Measurements from ENCODE around the gene ZNF787.

ZNF787 gene

DNA sequence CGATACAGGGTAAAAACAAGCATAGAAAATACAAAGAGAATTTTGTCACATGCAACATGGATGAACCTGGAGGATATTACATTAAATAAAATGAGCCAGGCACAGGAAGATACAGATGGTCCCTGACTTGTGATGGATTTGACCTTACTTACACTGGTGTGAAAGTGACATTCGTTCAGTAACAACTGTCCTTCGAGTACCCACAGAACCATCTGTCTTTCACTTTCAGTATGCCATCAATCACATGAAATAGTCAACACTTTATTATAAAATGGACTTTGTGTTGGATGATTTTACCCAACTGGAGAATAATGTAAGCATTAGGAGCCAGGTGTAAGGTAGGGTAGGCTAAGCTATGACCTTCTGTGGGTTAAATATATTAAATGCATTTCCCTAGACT lies 51.5 kb downstream of the ZNF787 start:
- H2AFZ ChIP-seq (ENCODE audit: low read depth, low read length), result no peak overlapping the region
- no peaks in the 10 kb centered on the region for H3K79me2 ChIP-seq (ENCODE audit: insufficient read depth, low read length)
- no peak for ATAC-seq (ENCODE audit: insufficient read depth, low read depth)
- H3K4me2 ChIP-seq (ENCODE audit: insufficient read depth, low read length), result no peak overlapping the region
- no peaks in the 10 kb centered on the region for H4K20me1 ChIP-seq (ENCODE audit: insufficient read depth, low read length)
- H3K9ac ChIP-seq (ENCODE audit: low read depth, low read length), result no peak overlapping the region
- H3K36me3 ChIP-seq (ENCODE audit: insufficient read depth, low read length), result no peaks in the 10 kb centered on the region
- DNase-seq, result no peak
- peaks cover 11% of the 10 kb centered on the region for H3K4me1 ChIP-seq (ENCODE audit: insufficient read depth, low read length)
- H3K4me3 ChIP-seq (ENCODE audit: low read depth in 1 of 2, low read length in 2 of 2), result no peak overlapping the region
- no peak overlapping the region for H3K27ac ChIP-seq (ENCODE audit: low read length)
- no peaks in the 10 kb centered on the region for H3K27me3 ChIP-seq (ENCODE audit: insufficient read depth, low read length, poor library complexity)
- TF ChIP-seq EZH2 (IDR thresholded peaks at IDR 0.05; ENCODE audit: borderline replicate concordance, low read depth, low read length, severe bottlenecking), result no peak
- TF ChIP-seq, protein P1, sequence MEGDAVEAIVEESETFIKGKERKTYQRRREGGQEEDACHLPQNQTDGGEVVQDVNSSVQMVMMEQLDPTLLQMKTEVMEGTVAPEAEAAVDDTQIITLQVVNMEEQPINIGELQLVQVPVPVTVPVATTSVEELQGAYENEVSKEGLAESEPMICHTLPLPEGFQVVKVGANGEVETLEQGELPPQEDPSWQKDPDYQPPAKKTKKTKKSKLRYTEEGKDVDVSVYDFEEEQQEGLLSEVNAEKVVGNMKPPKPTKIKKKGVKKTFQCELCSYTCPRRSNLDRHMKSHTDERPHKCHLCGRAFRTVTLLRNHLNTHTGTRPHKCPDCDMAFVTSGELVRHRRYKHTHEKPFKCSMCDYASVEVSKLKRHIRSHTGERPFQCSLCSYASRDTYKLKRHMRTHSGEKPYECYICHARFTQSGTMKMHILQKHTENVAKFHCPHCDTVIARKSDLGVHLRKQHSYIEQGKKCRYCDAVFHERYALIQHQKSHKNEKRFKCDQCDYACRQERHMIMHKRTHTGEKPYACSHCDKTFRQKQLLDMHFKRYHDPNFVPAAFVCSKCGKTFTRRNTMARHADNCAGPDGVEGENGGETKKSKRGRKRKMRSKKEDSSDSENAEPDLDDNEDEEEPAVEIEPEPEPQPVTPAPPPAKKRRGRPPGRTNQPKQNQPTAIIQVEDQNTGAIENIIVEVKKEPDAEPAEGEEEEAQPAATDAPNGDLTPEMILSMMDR (IDR thresholded peaks at IDR 0.05; ENCODE audit: borderline replicate concordance, extremely low read depth, low read length, poor library complexity, severe bottlenecking), result no peak
- no peaks in the 10 kb centered on the region for H3K9me3 ChIP-seq (ENCODE audit: insufficient read depth, low read length, severe bottlenecking)

DNA sequence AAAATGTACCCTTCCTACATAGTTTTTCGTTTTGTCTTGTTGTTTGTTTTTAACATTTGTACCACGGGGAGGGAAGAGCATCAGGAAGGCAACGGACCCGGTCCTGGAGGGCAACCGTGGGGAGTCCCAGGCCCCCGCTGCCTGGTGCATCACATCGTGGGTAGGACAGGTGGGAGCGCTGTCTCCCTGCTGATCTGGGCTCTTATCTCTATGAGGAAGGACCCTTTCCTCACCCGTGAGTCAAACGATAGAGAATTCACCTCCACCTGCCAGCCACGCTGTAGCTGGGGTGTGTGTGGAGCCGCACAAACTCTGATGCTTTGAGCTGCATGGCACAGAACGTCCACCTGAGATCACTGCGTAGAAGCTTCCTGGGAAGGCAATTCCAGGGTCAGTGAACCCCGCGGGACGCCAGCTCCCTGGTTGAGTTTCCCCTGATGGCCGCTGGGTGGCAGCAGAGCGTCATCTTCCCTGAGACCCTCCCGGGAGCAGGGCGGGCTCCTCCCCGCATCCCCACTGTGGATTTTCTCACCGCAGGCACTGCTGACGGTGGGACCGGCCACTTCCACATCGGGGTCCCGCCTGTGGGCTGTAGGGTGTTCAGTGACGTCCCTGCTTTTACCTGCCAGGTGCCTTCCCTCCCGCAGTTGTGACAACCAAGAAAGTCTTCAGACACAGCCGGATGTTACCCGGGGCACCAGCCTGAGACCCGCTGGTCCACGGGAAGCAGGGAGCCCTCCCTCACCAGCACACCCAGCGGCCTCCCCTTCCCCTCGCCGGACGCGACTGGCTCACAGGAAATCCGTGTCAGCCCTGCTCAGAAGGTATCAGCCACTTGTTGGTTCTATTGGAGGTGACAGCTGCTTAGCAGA lies 54.7 kb downstream of the ZNF787 start:
- H3K79me2 ChIP-seq (ENCODE audit: insufficient read depth, low read length), result no peaks in the 10 kb centered on the region
- peak overlapping the region; percentile 72 for H3K4me2 ChIP-seq (ENCODE audit: insufficient read depth, low read length)
- no peaks in the 10 kb centered on the region for H3K9me3 ChIP-seq (ENCODE audit: insufficient read depth, low read length, severe bottlenecking)
- no peak overlapping the region for H3K9ac ChIP-seq (ENCODE audit: low read depth, low read length)
- no peak overlapping the region for H3K27ac ChIP-seq (ENCODE audit: low read length)
- H3K36me3 ChIP-seq (ENCODE audit: insufficient read depth, low read length), result no peaks in the 10 kb centered on the region
- H3K4me3 ChIP-seq (ENCODE audit: low read depth in 1 of 2, low read length in 2 of 2), result peak overlapping the region in 1 of 2 experiments; percentile 51; a peak in 2 of 4 replicates
- H4K20me1 ChIP-seq (ENCODE audit: insufficient read depth, low read length), result no peaks in the 10 kb centered on the region
- DNase-seq (peak; percentile 65), ATAC-seq (ENCODE audit: insufficient read depth, low read depth) (peak; percentile 85)
- peaks cover 11% of the 10 kb centered on the region for H3K4me1 ChIP-seq (ENCODE audit: insufficient read depth, low read length)
- H3K27me3 ChIP-seq (ENCODE audit: insufficient read depth, low read length, poor library complexity), result no peaks in the 10 kb centered on the region
- TF ChIP-seq, protein P1 (IDR thresholded peaks at IDR 0.05; ENCODE audit: borderline replicate concordance, extremely low read depth, low read length, poor library complexity, severe bottlenecking), result peak; percentile 95
- no peak for TF ChIP-seq EZH2 (IDR thresholded peaks at IDR 0.05; ENCODE audit: borderline replicate concordance, low read depth, low read length, severe bottlenecking)
- H2AFZ ChIP-seq (ENCODE audit: low read depth, low read length), result peak overlapping the region; percentile 74

DNA sequence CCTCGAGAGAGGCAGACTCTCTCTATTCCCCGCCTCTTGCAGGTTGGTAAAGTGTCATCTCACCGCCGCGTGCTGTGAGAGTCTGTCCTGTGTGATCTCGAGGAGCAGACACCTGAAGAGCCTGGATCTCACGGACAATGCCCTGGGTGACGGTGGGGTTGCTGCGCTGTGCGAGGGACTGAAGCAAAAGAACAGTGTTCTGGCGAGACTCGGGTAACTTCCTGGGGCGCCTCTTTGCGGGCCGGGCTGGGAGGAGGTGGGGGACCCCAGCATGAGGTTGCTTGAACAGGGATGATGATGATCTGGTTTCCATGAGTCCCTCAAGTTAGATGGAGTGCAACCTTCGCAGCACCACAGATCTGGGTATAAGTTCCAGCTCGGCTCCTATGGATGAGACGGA lies 67.5 kb downstream of the ZNF787 start:
- Histone ChIP-seq H3K27ac (ENCODE audit: low read length) (no peak overlapping the region), H3K4me2 (ENCODE audit: insufficient read depth, low read length) (no peak overlapping the region), H3K36me3 (ENCODE audit: insufficient read depth, low read length) (no peaks in the 10 kb centered on the region), H3K27me3 (ENCODE audit: insufficient read depth, low read length, poor library complexity) (no peaks in the 10 kb centered on the region), H3K4me3 (ENCODE audit: low read depth in 1 of 2, low read length in 2 of 2) (no peak overlapping the region), H3K79me2 (ENCODE audit: insufficient read depth, low read length) (no peaks in the 10 kb centered on the region), H3K4me1 (ENCODE audit: insufficient read depth, low read length) (no peaks in the 10 kb centered on the region), H3K9me3 (ENCODE audit: insufficient read depth, low read length, severe bottlenecking) (no peaks in the 10 kb centered on the region), H2AFZ (ENCODE audit: low read depth, low read length) (no peak overlapping the region), H4K20me1 (ENCODE audit: insufficient read depth, low read length) (no peaks in the 10 kb centered on the region), H3K9ac (ENCODE audit: low read depth, low read length) (no peak overlapping the region)
- DNase-seq, result no peak
- TF ChIP-seq, protein P1 (IDR thresholded peaks at IDR 0.05; ENCODE audit: borderline replicate concordance, extremely low read depth, low read length, poor library complexity, severe bottlenecking), result no peak
- TF ChIP-seq EZH2 (IDR thresholded peaks at IDR 0.05; ENCODE audit: borderline replicate concordance, low read depth, low read length, severe bottlenecking), result no peak
- ATAC-seq (ENCODE audit: insufficient read depth, low read depth), result no peak
